Neuron (in vitro differentiated cells): ENCODE measurements around the gene GPR153.

Source experiments
- H2AFZ ChIP-seq: one replicate; pipeline ENCODE4 v1.6.1; 2013; ENCODE audit warnings: low read depth, mild to moderate bottlenecking, inconsistent platforms, low read length, moderate library complexity
- H3K27me3 ChIP-seq: one replicate; pipeline ENCODE4 v1.6.1; 2013; ENCODE audit warnings: low read length; ENCODE audit not compliant: insufficient read depth
- H3K36me3 ChIP-seq: one replicate; pipeline ENCODE4 v1.6.1; 2013; ENCODE audit warnings: low read length; ENCODE audit not compliant: insufficient read depth
- H3K4me1 ChIP-seq: one replicate; pipeline ENCODE4 v1.6.1; 2013; ENCODE audit warnings: low read length; ENCODE audit not compliant: insufficient read depth
- H3K4me3 ChIP-seq: 2 replicates; pipeline ENCODE4 v1.5.1; 2013; ENCODE audit warnings: mild to moderate bottlenecking, low read length, moderate library complexity
- H3K9me3 ChIP-seq: one replicate; pipeline ENCODE4 v1.6.1; 2013; ENCODE audit warnings: low read length

Gene GPR153

DNA sequence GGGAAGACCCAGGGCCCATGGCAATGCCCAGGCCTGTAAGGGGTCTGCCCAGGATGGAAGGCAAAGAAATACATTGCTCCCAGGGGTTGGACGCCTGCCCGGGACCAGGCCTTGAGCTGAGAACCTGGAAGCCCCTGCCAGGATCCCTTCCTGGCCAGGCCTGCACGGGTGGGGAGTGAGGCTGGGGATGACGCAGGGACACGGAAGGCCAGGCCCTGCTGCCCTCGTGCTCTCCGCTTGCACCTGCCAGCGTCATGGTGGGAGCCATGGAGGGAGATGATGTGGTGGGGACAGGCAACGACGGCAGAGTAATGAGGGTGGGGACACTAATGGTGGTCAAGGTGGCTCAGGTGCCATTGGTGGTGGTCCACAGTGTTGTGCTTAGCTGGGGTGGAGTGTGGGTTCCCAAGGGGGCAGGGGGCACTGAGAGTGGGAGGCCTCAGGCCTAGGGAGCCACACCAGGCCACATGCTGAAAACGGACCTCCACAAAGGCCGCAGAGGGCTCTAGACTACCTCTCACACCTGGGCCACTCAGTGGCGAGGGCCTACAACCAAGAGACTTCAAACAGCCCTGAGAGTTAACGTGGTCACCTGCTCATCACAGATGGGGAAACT is 12.6 kb downstream of the GPR153 start:
- Histone ChIP-seq H3K36me3 (peaks cover 9% of the 10 kb centered on the region), H3K27me3 (no peaks in the 10 kb centered on the region), H3K9me3 (no peaks in the 10 kb centered on the region), H2AFZ (no peak overlapping the region), H3K4me3 (no peak overlapping the region), H3K4me1 (peaks cover 31% of the 10 kb centered on the region)

- peaks cover 6% of the 10 kb centered on the region for H3K36me3 ChIP-seq
- H3K4me3 ChIP-seq: no peak overlapping the region
- peaks cover 37% of the 10 kb centered on the region for H3K4me1 ChIP-seq
- H3K9me3 ChIP-seq: no peaks in the 10 kb centered on the region
- no peak overlapping the region for H2AFZ ChIP-seq
- H3K27me3 ChIP-seq: no peaks in the 10 kb centered on the region
Observed at GRCh38 chr1:6247651-6248050, 13.2 kb downstream of the GPR153 start.

GRCh38 chr1:6246497-6247467 is 14.1 kb downstream of the GPR153 start:
- Histone ChIP-seq H3K4me1 (peaks cover 41% of the 10 kb centered on the region), H3K9me3 (no peaks in the 10 kb centered on the region), H3K4me3 (peak overlapping the region; percentile 56), H3K27me3 (no peaks in the 10 kb centered on the region), H3K36me3 (peaks cover 6% of the 10 kb centered on the region), H2AFZ (no peak overlapping the region)

DNA sequence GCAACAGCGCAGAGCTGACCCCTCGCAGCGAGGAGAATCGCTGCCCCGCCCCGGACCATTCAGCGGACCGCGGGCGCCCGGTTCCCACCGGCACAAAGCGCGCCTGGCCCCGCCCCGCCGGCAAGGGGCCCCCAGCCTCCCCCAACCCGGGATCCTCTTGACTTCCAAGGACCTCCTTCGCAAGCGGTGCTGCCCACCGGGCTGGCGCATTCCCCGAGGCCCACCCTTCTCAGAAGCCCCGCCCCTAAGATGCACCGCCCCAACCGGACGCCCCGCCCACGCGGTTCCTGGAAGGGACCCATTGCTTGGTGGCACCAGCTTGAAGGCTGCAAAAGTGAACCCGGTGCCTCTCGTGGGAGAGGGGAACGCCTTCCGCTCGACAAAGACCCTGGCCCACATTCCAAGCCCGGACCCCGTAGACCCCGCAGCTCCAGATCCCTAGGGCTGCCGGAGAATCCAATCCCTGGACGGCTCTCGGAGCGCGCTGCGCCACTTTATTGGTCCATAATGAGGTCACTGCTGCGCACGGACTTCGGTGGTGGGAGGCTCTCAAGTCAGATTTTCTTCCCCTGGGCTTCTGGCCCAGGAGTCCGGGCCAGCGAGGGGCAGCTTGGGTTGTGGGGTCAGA is 14.9 kb downstream of the GPR153 start:
- no peaks in the 10 kb centered on the region for H3K27me3 ChIP-seq
- H3K36me3 ChIP-seq: peaks cover 6% of the 10 kb centered on the region
- H2AFZ ChIP-seq: no peak overlapping the region
- peak overlapping the region; percentile 56 for H3K4me3 ChIP-seq
- no peaks in the 10 kb centered on the region for H3K9me3 ChIP-seq
- H3K4me1 ChIP-seq: peaks cover 49% of the 10 kb centered on the region

- Histone ChIP-seq H3K36me3 (peaks cover 2% of the 10 kb centered on the region), H3K4me1 (peaks cover 56% of the 10 kb centered on the region), H3K9me3 (no peaks in the 10 kb centered on the region), H3K27me3 (no peaks in the 10 kb centered on the region), H3K4me3 (peak overlapping the region; percentile 56), H2AFZ (no peak overlapping the region)
Observed at GRCh38 chr1:6245086-6245868, 15.6 kb downstream of the GPR153 start.

GRCh38 chr1:6244401-6245049 is 16.4 kb downstream of the GPR153 start:
- H3K4me3 ChIP-seq: peak overlapping the region; percentile 56
- H3K36me3 ChIP-seq: peaks cover 2% of the 10 kb centered on the region

GRCh38 chr1:6243993-6244392 is 16.9 kb downstream of the GPR153 start, which contains the start of gene HES3:
Gene HES3 (plus strand): TSS chr1:6244179. CDS start chr1:6244366, 187 bp downstream.
- Histone ChIP-seq H3K27me3 (no peaks in the 10 kb centered on the region), H3K4me3 (peak within 1 kb of the TSS; percentile 56), H3K36me3 (peaks cover 2% of the 10 kb centered on the region), H3K4me1 (peaks cover 66% of the 10 kb centered on the region), H3K9me3 (no peaks in the 10 kb centered on the region), H2AFZ (no peak within 1 kb of the TSS)

More at GRCh38 chr1:6244401-6245049, 16.4 kb downstream of the GPR153 start:
- Histone ChIP-seq H3K9me3 (no peaks in the 10 kb centered on the region), H3K4me1 (peaks cover 61% of the 10 kb centered on the region), H2AFZ (no peak overlapping the region), H3K27me3 (no peaks in the 10 kb centered on the region)

DNA sequence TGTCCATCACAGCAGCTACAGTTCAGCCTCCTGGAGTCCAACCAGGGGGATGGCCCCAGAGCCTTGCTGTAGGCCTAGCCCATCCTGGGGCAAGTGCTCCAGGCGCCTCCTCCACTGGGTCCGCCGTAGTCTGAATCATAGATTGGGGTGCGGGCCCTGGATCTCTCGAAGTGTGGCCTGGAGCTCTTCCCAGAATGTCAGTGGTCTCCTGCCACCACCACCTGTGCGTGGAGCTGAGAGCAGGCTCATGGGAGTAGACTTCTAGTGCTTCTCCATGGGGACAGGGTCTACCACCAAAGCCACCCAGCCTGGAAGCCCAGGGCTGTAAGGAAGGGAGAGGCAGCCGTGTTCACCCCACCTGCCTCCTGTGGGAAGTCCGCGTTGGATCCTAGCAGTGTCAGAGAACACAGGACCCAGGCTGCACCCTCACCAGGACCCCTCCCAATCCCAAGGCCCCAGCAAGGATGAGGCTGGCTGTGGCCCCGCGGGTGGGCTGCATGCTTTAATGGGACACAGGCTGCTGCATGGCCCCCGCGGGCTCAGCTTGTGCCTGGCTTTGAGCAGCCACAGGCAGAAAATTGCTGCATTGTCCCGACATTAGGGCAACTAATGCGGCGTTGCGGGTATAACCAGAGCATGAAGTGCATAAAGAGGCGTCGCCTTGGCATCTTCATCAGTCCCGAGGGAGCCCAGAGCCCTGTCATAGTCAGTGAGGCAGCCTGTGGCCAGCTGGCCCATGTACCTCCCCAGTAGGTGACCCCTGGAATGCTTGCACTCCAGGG is 17.7 kb downstream of the GPR153 start:
- H2AFZ ChIP-seq: no peak overlapping the region
- H3K4me1 ChIP-seq: peaks cover 72% of the 10 kb centered on the region
- no peaks in the 10 kb centered on the region for H3K36me3 ChIP-seq
- H3K4me3 ChIP-seq: peak overlapping the region; percentile 56
- H3K9me3 ChIP-seq: no peaks in the 10 kb centered on the region
- H3K27me3 ChIP-seq: no peaks in the 10 kb centered on the region

DNA sequence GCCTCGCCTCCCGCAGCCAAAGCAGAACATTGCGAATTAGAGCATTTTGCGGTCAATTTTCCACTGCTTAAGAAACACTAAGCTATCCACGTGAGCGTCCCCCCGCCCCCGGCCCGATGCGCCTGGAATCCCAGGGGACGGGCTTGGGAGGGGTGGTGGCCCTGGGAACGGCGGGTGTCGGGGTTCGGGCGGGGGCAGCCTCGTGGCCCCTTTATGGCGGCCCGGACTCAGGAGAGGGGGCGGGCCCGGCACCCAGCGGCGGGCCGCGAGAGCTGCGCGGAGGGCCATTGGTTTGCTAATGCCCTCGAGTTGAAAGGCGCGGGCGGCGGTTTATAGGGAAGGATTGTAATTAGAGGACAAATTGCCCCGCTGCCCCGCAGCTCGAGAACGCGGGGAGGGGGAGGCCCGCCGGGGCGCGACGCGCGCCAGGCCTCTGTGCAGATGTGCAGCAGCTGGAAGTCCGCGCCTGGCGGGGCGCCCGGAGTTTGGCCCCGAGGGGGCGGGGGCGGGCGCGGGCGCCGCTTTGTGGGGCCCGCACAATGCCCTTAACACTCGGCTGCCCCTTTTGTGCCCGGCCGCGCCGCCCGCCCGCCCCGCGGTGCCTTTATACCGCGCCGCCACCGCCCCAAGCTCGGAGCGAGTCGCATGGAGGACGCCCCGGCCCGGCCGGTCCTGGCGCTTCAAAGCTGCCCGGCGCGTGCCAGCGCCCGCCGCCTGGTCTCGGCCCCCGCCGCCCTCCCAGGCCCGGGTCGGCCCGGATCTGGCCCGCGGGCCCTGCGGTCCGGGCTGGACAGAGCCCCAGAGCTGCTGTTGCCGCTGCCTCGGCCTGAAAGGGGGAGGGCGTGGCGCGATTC is 18.8 kb downstream of the GPR153 start:
- Histone ChIP-seq H2AFZ (peak overlapping the region; percentile 15), H3K4me1 (peaks cover 70% of the 10 kb centered on the region), H3K27me3 (no peaks in the 10 kb centered on the region), H3K9me3 (no peaks in the 10 kb centered on the region), H3K4me3 (peak overlapping the region; percentile 42), H3K36me3 (no peaks in the 10 kb centered on the region)

GRCh38 chr1:6241107-6241886 is 19.6 kb downstream of the GPR153 start:
- Histone ChIP-seq H3K4me1 (peaks cover 62% of the 10 kb centered on the region), H3K27me3 (no peaks in the 10 kb centered on the region), H2AFZ (peak overlapping the region; percentile 15), H3K4me3 (peak overlapping the region; percentile 42), H3K36me3 (no peaks in the 10 kb centered on the region), H3K9me3 (no peaks in the 10 kb centered on the region)
